H9 (cell line): ENCODE results near the gene TMEM81. TPM values are rescaled to one million over a fixed set of nuclear protein-coding genes. Genes with fewer than 3 reads are reported as not detected.

Source experiments
- DNase-seq: peaks from one replicate; pipeline ENCODE4 v3.0.0-alpha.2; 2017
- H2AFZ ChIP-seq: one replicate; pipeline ENCODE4 v1.6.1; 2013; ENCODE audit warnings: mild to moderate bottlenecking, low read length, control low read depth, moderate library complexity
- H2AK5ac ChIP-seq: 2 replicates; pipeline ENCODE4 v1.6.1; 2013; ENCODE audit warnings: low read length, control low read depth, mixed read lengths; ENCODE audit not compliant: insufficient read length
- H2BK120ac ChIP-seq: one replicate; pipeline ENCODE4 v1.6.1; 2013; ENCODE audit warnings: low read depth, mild to moderate bottlenecking, low read length, control low read depth, inconsistent platforms; ENCODE audit not compliant: poor library complexity, severe bottlenecking
- H2BK12ac ChIP-seq: 2 replicates; pipeline ENCODE4 v1.6.1; 2013; ENCODE audit warnings: low read length, control low read depth, mixed read lengths, low read depth; ENCODE audit not compliant: insufficient read length
- H2BK15ac ChIP-seq: 2 replicates; pipeline ENCODE4 v1.6.1; 2013; ENCODE audit warnings: low read depth, low read length, control low read depth
- H2BK20ac ChIP-seq: one replicate; pipeline ENCODE4 v1.6.1; 2013; ENCODE audit warnings: low read depth, mild to moderate bottlenecking, low read length, control low read depth, inconsistent platforms; ENCODE audit not compliant: poor library complexity, severe bottlenecking
- H2BK5ac ChIP-seq: 2 replicates; pipeline ENCODE4 v1.6.1; 2013; ENCODE audit warnings: low read length, control low read depth, mixed read lengths; ENCODE audit not compliant: insufficient read length
- H3K14ac ChIP-seq: 2 replicates; pipeline ENCODE4 v1.6.1; 2013; ENCODE audit warnings: low read length, control low read depth; ENCODE audit not compliant: insufficient read depth
- H3K18ac ChIP-seq: 2 replicates; pipeline ENCODE4 v1.6.1; 2013; ENCODE audit warnings: low read depth, mild to moderate bottlenecking, mixed read lengths, low read length, control low read depth; ENCODE audit not compliant: insufficient read length
- H3K23ac ChIP-seq: 2 replicates; pipeline ENCODE4 v1.6.1; 2013; ENCODE audit warnings: low read length, control low read depth, mixed read lengths, low read depth; ENCODE audit not compliant: insufficient read length
- H3K23me2 ChIP-seq: 2 replicates; pipeline ENCODE4 v1.6.1; 2013; ENCODE audit warnings: low read depth, mild to moderate bottlenecking, mixed read lengths, low read length, control low read depth; ENCODE audit not compliant: insufficient read length, poor library complexity, severe bottlenecking
- H3K27ac ChIP-seq: 2 replicates; pipeline ENCODE4 v1.5.1; 2013; ENCODE audit warnings: low read length, control low read depth, mixed read lengths, low read depth; ENCODE audit not compliant: insufficient read length
- H3K27me3 ChIP-seq: 2 replicates; pipeline ENCODE4 v1.6.1; 2013; ENCODE audit warnings: low read length, control low read depth, inconsistent platforms; ENCODE audit not compliant: insufficient read depth
- H3K4ac ChIP-seq: 2 replicates; pipeline ENCODE4 v1.6.1; 2013; ENCODE audit warnings: low read depth, mild to moderate bottlenecking, control low read depth, inconsistent platforms, low read length, moderate library complexity
- H3K4me1 ChIP-seq: 2 replicates; pipeline ENCODE4 v1.6.1; 2013; ENCODE audit warnings: low read length, control low read depth, inconsistent platforms; ENCODE audit not compliant: insufficient read depth
- H3K4me2 ChIP-seq: 2 replicates; pipeline ENCODE4 v1.6.1; 2013; ENCODE audit warnings: low read length, control low read depth, mixed read lengths; ENCODE audit not compliant: insufficient read length, insufficient read depth
- H3K56ac ChIP-seq: 2 replicates; pipeline ENCODE4 v1.6.1; 2013; ENCODE audit warnings: low read depth, mild to moderate bottlenecking, mixed read lengths, low read length, control low read depth; ENCODE audit not compliant: insufficient read length
- H3K79me1 ChIP-seq: 2 replicates; pipeline ENCODE4 v1.6.1; 2013; ENCODE audit warnings: low read depth, mild to moderate bottlenecking, moderate library complexity, low read length, control low read depth, inconsistent platforms; ENCODE audit not compliant: insufficient read depth, poor library complexity, severe bottlenecking
- H3K79me2 ChIP-seq: 2 replicates; pipeline ENCODE4 v1.6.1; 2013; ENCODE audit warnings: low read length, control low read depth, inconsistent platforms; ENCODE audit not compliant: insufficient read depth
- H3K9ac ChIP-seq: 2 replicates; pipeline ENCODE4 v1.6.1; 2013; ENCODE audit warnings: low read length, control low read depth, mixed read lengths; ENCODE audit not compliant: insufficient read length; ENCODE audit errors: extremely low read depth
- H3K9me3 ChIP-seq: one replicate; pipeline ENCODE4 v1.6.1; 2013; ENCODE audit warnings: low read depth, low read length, inconsistent platforms; ENCODE audit not compliant: control insufficient read depth
- H3T11ph ChIP-seq: one replicate; pipeline ENCODE4 v1.6.1; 2013; ENCODE audit warnings: mild to moderate bottlenecking, low read length, control low read depth, inconsistent platforms
- H4K20me1 ChIP-seq: one replicate; pipeline ENCODE4 v1.6.1; 2013; ENCODE audit not compliant: control insufficient read depth, insufficient read length, insufficient read depth
- H4K5ac ChIP-seq: 2 replicates; pipeline ENCODE4 v1.6.1; 2013; ENCODE audit warnings: low read depth, mild to moderate bottlenecking, mixed read lengths, low read length, control low read depth; ENCODE audit not compliant: insufficient read length
- H4K8ac ChIP-seq: replicated peaks from 2 replicates; pipeline ENCODE4 v1.6.1; 2013; ENCODE audit warnings: low read length, control low read depth, mixed read lengths, low read depth; ENCODE audit not compliant: insufficient read length
- H4K91ac ChIP-seq: 2 replicates; pipeline ENCODE4 v1.6.1; 2013; ENCODE audit warnings: low read depth, mild to moderate bottlenecking, moderate library complexity, mixed read lengths, low read length, control low read depth; ENCODE audit not compliant: insufficient read length
- H3K27ac Mint-ChIP-seq, 3 experiments: 2 replicates in 2 of 3; 3 replicates in 1 of 3; pipeline ENCODE4 v1.8.0; 2020 to 2021; ENCODE audit warnings: mixed read lengths in 3 of 3, mild to moderate bottlenecking in 1 of 3, moderate library complexity in 1 of 3
- H3K27me3 Mint-ChIP-seq: 2 replicates; pipeline ENCODE4 v1.8.0; 2021; ENCODE audit warnings: low read depth, mild to moderate bottlenecking, moderate library complexity, mixed read lengths
- H3K36me3 Mint-ChIP-seq, 3 experiments: 2 replicates in 2 of 3; 3 replicates in 1 of 3; pipeline ENCODE4 v1.8.0; 2020 to 2021; ENCODE audit warnings: low read depth in 3 of 3, mixed read lengths in 3 of 3; ENCODE audit not compliant: insufficient read depth in 1 of 3
- H3K4me1 Mint-ChIP-seq, 2 experiments: 2 replicates each; pipeline ENCODE4 v1.8.0; 2020; ENCODE audit warnings: mixed read lengths in 2 of 2
- H3K4me3 Mint-ChIP-seq, 2 experiments: 2 replicates in 1 of 2; 3 replicates in 1 of 2; pipeline ENCODE4 v1.8.0; 2020 to 2021; ENCODE audit warnings: mild to moderate bottlenecking in 2 of 2, mixed read lengths in 2 of 2, moderate library complexity in 1 of 2
- H3K9me3 Mint-ChIP-seq, 2 experiments: 2 replicates in 1 of 2; 3 replicates in 1 of 2; pipeline ENCODE4 v1.8.0; 2020; ENCODE audit warnings: mild to moderate bottlenecking in 2 of 2, mixed read lengths in 2 of 2, moderate library complexity in 1 of 2
- WGBS: extraction: QIAGEN DNeasy Blood & Tissue Kit; methylation state at CpG from one replicate; pipeline ENCODE4 v1.1.7; 2013; ENCODE audit warnings: missing lambda C conversion rate, low lambda C conversion rate, mixed read lengths; ENCODE audit not compliant: insufficient read length; ENCODE audit errors: extremely low coverage; 5-methylcytosine and 5-hydroxymethylcytosine counted together
- total RNA-seq: library from RNA; stranded (reverse); gene quantifications from 2 replicates; pipeline ENCODE4 v1.2.1, GENCODE V29; 2021
- TF ChIP-seq, protein P1 (sequence below): fragments of 200-600 bp; sonication (generic); conservative IDR thresholded peaks from 3 replicates; pipeline ENCODE4 v1.8.0; 2021; ENCODE audit warnings: antibody characterized with exemption, mild to moderate bottlenecking

TMEM81 gene
- total RNA-seq, 1 experiment from 2014 or later: 3.0 TPM

- TF ChIP-seq, protein P1, sequence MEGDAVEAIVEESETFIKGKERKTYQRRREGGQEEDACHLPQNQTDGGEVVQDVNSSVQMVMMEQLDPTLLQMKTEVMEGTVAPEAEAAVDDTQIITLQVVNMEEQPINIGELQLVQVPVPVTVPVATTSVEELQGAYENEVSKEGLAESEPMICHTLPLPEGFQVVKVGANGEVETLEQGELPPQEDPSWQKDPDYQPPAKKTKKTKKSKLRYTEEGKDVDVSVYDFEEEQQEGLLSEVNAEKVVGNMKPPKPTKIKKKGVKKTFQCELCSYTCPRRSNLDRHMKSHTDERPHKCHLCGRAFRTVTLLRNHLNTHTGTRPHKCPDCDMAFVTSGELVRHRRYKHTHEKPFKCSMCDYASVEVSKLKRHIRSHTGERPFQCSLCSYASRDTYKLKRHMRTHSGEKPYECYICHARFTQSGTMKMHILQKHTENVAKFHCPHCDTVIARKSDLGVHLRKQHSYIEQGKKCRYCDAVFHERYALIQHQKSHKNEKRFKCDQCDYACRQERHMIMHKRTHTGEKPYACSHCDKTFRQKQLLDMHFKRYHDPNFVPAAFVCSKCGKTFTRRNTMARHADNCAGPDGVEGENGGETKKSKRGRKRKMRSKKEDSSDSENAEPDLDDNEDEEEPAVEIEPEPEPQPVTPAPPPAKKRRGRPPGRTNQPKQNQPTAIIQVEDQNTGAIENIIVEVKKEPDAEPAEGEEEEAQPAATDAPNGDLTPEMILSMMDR: no peak
- H3K9me3 ChIP-seq: no peaks in the 10 kb centered on the region
- no peaks in the 10 kb centered on the region for H3K27me3 ChIP-seq
- no peaks in the 10 kb centered on the region for H3K79me1 ChIP-seq
- no peaks in the 10 kb centered on the region for H3K79me2 ChIP-seq
- H4K91ac ChIP-seq: no peak overlapping the region
- no peak overlapping the region for H3K4ac ChIP-seq
- no peak overlapping the region for H4K8ac ChIP-seq
- H2AFZ ChIP-seq: no peak overlapping the region
- no peak overlapping the region for H2BK20ac ChIP-seq
- Mint-ChIP-seq H3K9me3 (peaks cover 3% of the 10 kb centered on the region in 2 experiments; a peak in 2 of 5 replicates), H3K4me1 (peaks cover 7 to 8% of the 10 kb centered on the region in 2 experiments), H3K27ac (no peak overlapping the region), H3K27me3 (no peaks in the 10 kb centered on the region), H3K36me3 (peaks cover 0 to 5% (median 0%) of the 10 kb centered on the region in 3 experiments; a peak in 2 of 7 replicates), H3K4me3 (no peak overlapping the region)
- DNase-seq: no peak
- peaks cover 3% of the 10 kb centered on the region; the same call in 1 of the 2 replicates for H3K4me1 ChIP-seq
- no CpG with 5 or more reads among the region's 1 CpG for WGBS
- H3T11ph ChIP-seq: no peak overlapping the region
- no peak overlapping the region for H3K4me2 ChIP-seq
- H3K18ac ChIP-seq: no peak overlapping the region
- no peak overlapping the region for H2BK5ac ChIP-seq
- H3K23ac ChIP-seq: no peak overlapping the region
- no peak overlapping the region for H3K14ac ChIP-seq
- H2BK15ac ChIP-seq: no peak overlapping the region
- no peak overlapping the region for H2AK5ac ChIP-seq
- no peaks in the 10 kb centered on the region for H3K23me2 ChIP-seq
- H3K27ac ChIP-seq: no peak overlapping the region
- no peak overlapping the region for H3K9ac ChIP-seq
- H4K20me1 ChIP-seq: no peaks in the 10 kb centered on the region
- H2BK120ac ChIP-seq: no peak overlapping the region
- no peak overlapping the region for H4K5ac ChIP-seq
- H3K56ac ChIP-seq: no peak overlapping the region
- no peak overlapping the region for H2BK12ac ChIP-seq
Measured at GRCh38 chr1:205133287-205133686, 49.0 kb upstream of the TMEM81 start.
